OCI-LY3 (cell line): ENCODE results near the gene CHD3.

Experiments
- EZH2phosphoT487 ChIP-seq: fragments of 200-600 bp; shearing (Covaris generic); IDR thresholded peaks from 2 replicates; pipeline ENCODE4 v1.6.1; 2018; ENCODE audit warnings: antibody characterized with exemption, mixed run types, low read depth
- TF ChIP-seq, protein P1 (sequence below): fragments of 200-600, 300-600 bp; sonication (generic); IDR thresholded peaks from 2 replicates; pipeline ENCODE4 v1.5.1; 2014; ENCODE audit warnings: antibody characterized with exemption, low read length, low read depth

- TF ChIP-seq, protein P1, sequence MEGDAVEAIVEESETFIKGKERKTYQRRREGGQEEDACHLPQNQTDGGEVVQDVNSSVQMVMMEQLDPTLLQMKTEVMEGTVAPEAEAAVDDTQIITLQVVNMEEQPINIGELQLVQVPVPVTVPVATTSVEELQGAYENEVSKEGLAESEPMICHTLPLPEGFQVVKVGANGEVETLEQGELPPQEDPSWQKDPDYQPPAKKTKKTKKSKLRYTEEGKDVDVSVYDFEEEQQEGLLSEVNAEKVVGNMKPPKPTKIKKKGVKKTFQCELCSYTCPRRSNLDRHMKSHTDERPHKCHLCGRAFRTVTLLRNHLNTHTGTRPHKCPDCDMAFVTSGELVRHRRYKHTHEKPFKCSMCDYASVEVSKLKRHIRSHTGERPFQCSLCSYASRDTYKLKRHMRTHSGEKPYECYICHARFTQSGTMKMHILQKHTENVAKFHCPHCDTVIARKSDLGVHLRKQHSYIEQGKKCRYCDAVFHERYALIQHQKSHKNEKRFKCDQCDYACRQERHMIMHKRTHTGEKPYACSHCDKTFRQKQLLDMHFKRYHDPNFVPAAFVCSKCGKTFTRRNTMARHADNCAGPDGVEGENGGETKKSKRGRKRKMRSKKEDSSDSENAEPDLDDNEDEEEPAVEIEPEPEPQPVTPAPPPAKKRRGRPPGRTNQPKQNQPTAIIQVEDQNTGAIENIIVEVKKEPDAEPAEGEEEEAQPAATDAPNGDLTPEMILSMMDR, result no peak
- no peak for TF ChIP-seq EZH2phosphoT487
Observed at GRCh38 chr17:7915179-7915610, 26.6 kb downstream of the CHD3 start.
